WI38 (cell line): Measurements from ENCODE around the gene CCL8.
"Not testable (repeated sequence)": the region's sequence is repeated elsewhere in the genome, so short reads cannot be mapped to it uniquely, and the experiment has no call there.

Experiments
- H3K4me3 ChIP-seq: 2 replicates; pipeline ENCODE4 v1.5.1; 2011; ENCODE audit warnings: low read depth, mild to moderate bottlenecking, control low read depth, low read length
- TF ChIP-seq, protein P1 (sequence below): IDR thresholded peaks from 2 replicates; pipeline ENCODE4 v1.5.1; 2012; ENCODE audit warnings: low read depth, mild to moderate bottlenecking, control low read depth, low read length

The CCL8 gene

DNA sequence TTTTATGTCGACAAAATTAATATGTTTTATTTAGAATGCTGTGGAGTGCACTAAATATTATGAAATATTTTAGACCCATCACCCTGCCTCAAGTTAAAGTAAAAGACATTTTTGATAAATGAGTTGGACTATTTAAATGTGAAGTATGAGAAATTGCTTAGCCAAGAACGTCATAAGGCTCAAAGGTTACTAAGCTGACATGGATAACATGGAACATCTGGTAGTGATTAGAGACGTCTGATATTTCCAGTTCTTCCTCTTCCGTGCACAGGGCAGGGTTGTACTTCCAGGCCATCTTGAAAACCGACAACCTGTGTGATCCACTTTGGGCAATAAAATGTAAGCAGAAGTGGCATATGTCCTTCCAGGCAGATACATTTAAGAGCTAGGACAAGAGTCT, 7.2 kb upstream of the CCL8 start:
- H3K4me3 ChIP-seq, result no peak overlapping the region
- TF ChIP-seq, protein P1, sequence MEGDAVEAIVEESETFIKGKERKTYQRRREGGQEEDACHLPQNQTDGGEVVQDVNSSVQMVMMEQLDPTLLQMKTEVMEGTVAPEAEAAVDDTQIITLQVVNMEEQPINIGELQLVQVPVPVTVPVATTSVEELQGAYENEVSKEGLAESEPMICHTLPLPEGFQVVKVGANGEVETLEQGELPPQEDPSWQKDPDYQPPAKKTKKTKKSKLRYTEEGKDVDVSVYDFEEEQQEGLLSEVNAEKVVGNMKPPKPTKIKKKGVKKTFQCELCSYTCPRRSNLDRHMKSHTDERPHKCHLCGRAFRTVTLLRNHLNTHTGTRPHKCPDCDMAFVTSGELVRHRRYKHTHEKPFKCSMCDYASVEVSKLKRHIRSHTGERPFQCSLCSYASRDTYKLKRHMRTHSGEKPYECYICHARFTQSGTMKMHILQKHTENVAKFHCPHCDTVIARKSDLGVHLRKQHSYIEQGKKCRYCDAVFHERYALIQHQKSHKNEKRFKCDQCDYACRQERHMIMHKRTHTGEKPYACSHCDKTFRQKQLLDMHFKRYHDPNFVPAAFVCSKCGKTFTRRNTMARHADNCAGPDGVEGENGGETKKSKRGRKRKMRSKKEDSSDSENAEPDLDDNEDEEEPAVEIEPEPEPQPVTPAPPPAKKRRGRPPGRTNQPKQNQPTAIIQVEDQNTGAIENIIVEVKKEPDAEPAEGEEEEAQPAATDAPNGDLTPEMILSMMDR, result no peak

DNA sequence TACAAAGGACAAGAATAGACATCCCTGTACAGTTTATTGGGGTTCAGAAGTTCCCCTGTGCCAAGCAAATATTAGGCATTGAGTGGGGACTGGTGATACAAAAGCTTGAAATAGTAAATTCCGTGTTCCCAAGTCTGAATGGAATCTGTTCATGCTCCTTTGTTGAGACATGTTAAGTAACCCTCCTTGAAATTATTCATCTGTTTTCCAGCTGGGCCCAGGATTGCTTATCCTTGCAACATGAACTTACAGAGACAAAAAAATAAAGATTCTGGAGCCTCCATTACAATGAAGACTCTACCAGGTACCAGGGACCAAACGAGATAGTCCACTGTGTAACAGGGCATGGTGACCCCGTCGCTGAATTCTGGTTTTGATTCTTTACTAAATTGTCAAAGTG, 6.1 kb upstream of the CCL8 start:
- TF ChIP-seq, protein P1, result no peak
- H3K4me3 ChIP-seq, result no peak overlapping the region

DNA sequence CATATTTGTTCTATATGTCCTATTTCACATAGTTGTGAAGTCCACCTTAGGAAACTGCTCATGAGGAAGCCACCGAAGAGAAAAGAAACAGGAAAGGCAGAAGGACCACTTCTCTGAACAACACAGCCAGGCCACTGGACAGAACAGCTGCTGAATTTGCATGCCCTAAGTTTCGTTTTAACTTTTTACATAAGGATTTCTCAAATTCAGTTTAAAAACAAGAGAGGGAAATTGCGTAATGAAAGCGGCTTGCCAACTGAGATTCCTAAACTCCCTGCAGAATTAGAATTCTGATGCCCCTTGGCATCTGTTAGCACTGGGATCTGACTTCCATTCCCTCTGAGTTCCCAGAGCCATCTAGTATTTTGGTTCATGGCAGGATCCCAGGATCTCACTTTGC, 5.0 kb upstream of the CCL8 start:
- H3K4me3 ChIP-seq, result no peak overlapping the region
- TF ChIP-seq, protein P1, result no peak

DNA sequence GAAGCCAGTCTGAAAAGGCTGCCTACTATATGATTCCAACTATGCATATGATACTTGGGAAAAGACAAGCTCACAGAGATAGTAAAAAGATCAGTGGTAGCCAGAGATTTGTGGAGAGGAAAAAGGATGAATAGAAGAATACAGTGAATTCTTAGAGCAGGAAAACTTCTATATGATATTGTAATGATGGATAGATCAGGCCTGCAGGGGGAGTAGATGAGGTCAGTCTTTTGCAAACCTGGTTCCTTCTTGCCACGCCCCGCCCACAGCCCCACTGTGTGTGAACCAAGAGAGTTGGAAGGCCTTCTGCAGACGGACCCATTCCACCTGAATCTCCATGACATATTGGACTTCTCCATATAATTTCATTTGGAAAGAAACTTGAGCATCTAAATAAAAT, 761 bp upstream of the CCL8 start:
- TF ChIP-seq, protein P1, result no peak
- no peak overlapping the region for H3K4me3 ChIP-seq

DNA sequence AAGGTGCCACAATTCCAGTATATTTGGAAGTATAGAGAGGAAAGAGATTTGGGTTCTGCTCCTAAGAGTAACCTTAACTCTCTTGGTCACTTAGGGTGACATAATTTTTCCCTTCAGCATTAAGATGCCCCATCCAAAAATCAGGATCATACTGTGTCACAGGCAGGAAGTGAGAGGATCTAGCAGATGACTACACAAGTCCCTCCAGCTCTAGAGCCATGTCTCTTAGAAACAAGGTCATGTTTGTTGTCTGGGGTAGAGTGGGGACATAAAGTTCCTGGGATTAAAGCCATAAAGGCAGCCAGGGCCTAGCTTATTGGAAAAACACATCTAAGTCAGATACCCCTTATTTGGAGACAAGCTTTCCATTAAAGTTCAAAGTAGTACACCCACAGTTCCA, 2.7 kb downstream of the CCL8 start:
- TF ChIP-seq, protein P1, result no peak
- H3K4me3 ChIP-seq, result no peak overlapping the region

DNA sequence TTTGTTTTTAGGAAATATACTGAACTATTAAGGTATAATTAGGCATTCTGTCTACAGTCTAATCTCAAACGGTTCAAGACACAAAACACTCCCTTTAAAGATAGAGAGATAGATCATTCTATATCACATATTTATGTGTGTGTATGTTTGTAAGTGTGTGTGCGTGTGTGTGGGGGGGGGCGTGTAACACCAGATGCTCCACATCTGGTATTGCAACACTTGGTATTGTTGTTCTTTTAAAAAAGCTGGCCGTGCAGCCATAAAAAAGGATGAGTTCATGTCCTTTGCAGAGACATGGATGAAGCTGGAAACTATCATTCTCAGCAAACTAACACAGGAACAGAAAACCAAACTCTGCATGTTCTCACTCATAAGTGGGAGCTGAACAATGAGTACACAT, 8.3 kb downstream of the CCL8 start:
- H3K4me3 ChIP-seq, result not testable (repeated sequence)

DNA sequence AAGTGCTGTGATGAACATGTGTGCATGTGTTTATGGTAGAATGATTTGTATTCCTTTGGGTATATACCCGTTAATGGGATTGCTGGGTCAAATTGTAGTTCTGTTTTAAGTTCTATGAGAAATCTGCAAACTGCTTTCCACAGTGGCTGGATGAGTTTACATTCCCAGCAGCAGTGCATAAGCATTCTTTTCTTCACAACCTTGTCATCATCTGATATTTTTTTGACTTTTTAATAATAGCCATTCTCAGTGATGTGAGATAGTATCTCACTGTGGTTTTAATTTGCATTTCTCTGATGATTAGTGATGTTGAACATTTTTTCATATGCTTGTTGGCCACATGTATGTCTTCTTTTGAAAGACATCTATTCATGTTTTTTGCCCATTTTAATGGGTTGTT, 18.5 kb downstream of the CCL8 start:
- TF ChIP-seq, protein P1, result no peak
- H3K4me3 ChIP-seq, result no peak overlapping the region

DNA sequence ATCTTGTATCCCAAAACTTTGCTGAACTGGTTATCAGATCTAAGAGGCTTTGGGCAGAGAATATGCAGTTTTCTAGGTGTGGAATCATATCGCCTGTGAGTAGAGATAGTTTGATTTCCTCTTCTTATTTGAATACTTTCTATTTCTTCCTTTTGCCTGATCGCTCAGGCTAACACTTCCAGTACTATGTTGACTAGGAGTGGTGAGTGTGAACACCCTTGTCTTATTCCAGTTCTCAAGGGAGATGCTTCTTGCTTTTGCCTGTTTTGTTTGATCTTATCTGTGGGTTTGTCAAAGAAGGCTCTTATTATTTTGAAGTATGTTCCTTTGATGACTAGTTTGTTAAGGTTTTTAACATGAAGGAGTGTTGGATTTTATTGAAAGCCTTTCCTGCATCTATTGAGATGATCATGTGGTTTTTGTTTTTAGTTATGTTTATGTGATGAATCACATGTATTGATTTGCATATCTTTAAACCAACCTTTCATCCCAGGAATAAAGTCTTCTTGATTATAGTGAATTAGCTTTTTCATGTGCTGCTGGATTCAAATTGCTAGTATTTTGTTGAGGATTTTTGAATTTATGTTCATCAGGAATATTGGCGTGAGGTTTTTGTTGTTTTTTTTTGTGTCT, 20.0 kb downstream of the CCL8 start:
- TF ChIP-seq, protein P1, result no peak
- no peak overlapping the region for H3K4me3 ChIP-seq
